Measurements from ENCODE around the gene CYP2J2.

GRCh38 chr1:59967141-59967697 lies 40.6 kb upstream of the CYP2J2 start:
- TF ChIP-seq POLR2A (IDR thresholded peaks at IDR 0.05): no peak
- TF ChIP-seq CTCF (IDR thresholded peaks at IDR 0.05): no peak

Data from body of pancreas (tissue), 4 donors.